Vagina (tissue), 2 donors: ENCODE measurements around the gene THADA. TPM values are rescaled to one million over a fixed set of nuclear protein-coding genes. Genes with fewer than 3 reads are reported as not detected.

Experiments
- DNase-seq, 2 donors: peaks; one replicate each; pipeline ENCODE4 v3.0.0-alpha.2; 2017; ENCODE audit errors: extremely low spot score in 2 of 2
- H3K27ac ChIP-seq: fragments of 200-600 bp; sonication (generic); one replicate; pipeline ENCODE4 v1.5.1; 2019
- H3K27me3 ChIP-seq: fragments of 200-600 bp; sonication (generic); one replicate; pipeline ENCODE4 v1.5.1; 2019
- H3K36me3 ChIP-seq, 2 donors: fragments of 200-600 bp; sonication (generic); one replicate each; pipeline ENCODE4 v1.5.1; 2017 to 2019
- H3K4me1 ChIP-seq: fragments of 200-600 bp; sonication (generic); one replicate; pipeline ENCODE4 v1.5.1; 2019
- H3K4me3 ChIP-seq, 2 donors: fragments of 200-600 bp; sonication (generic); 1 replicate in 1 of 2; 2 replicates in 1 of 2; pipeline ENCODE4 v1.5.1; 2016 to 2019
- H3K9me3 ChIP-seq: fragments of 200-600 bp; sonication (generic); one replicate; pipeline ENCODE4 v1.5.1; 2019
- POLR2A ChIP-seq, 2 donors: fragments of 450-650 bp; IDR thresholded peaks; one replicate each; pipeline ENCODE4 v1.6.1; 2017; ENCODE audit warnings: antibody characterized with exemption in 2 of 2, mild to moderate bottlenecking in 2 of 2, moderate library complexity in 2 of 2
- POLR2AphosphoS5 ChIP-seq, 2 donors: sonication (generic); formaldehyde crosslinking; IDR thresholded peaks; one replicate each; pipeline ENCODE4 v1.9.0; 2017; ENCODE audit warnings: antibody characterized with exemption in 2 of 2, mild to moderate bottlenecking in 2 of 2, low read depth in 1 of 2; ENCODE audit not compliant: insufficient read depth in 1 of 2
- intact Hi-C: fragments of 100-400 bp; cut with DNase I; formaldehyde crosslinking; loops from one replicate; pipeline ENCODE4 v1.15.1; 2023
- total RNA-seq: library from RNA; depleted of rRNA; stranded (reverse); fragments of >200 nt; gene quantifications from one replicate; pipeline ENCODE4 v1.2.3, GENCODE V29; 2016
- TF ChIP-seq, protein P1 (sequence below), 3 experiments: fragments of 450-650 bp in 2 of 3; fragments of 200-600 bp in 1 of 3; sonication (generic) in 1 of 3; IDR thresholded peaks; one replicate each; pipeline ENCODE4 v1.5.1; 2017 to 2019; ENCODE audit warnings: antibody characterized with exemption in 3 of 3, mild to moderate bottlenecking in 2 of 3, moderate library complexity in 2 of 3

Gene THADA
- total RNA-seq, 1 donor from 2014 or later: 32.2 TPM

- no peak overlapping the region for H3K4me3 ChIP-seq
- TF ChIP-seq, protein P1, sequence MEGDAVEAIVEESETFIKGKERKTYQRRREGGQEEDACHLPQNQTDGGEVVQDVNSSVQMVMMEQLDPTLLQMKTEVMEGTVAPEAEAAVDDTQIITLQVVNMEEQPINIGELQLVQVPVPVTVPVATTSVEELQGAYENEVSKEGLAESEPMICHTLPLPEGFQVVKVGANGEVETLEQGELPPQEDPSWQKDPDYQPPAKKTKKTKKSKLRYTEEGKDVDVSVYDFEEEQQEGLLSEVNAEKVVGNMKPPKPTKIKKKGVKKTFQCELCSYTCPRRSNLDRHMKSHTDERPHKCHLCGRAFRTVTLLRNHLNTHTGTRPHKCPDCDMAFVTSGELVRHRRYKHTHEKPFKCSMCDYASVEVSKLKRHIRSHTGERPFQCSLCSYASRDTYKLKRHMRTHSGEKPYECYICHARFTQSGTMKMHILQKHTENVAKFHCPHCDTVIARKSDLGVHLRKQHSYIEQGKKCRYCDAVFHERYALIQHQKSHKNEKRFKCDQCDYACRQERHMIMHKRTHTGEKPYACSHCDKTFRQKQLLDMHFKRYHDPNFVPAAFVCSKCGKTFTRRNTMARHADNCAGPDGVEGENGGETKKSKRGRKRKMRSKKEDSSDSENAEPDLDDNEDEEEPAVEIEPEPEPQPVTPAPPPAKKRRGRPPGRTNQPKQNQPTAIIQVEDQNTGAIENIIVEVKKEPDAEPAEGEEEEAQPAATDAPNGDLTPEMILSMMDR (IDR thresholded peaks at IDR 0.05): no peak
- TF ChIP-seq POLR2AphosphoS5 (IDR thresholded peaks at IDR 0.05; ENCODE audit: insufficient read depth in 1 of 2, low read depth in 1 of 2): peak in 1 of 2 donors; percentile 17
- intact Hi-C loops: loop anchor here (5.0 to 10.0 kb wide), 2 partner anchors 528 to 656 kb away; no protein-coding TSS in a partner anchor
- DNase-seq: no peak
- H3K27ac ChIP-seq: peak overlapping the region; percentile 63
- H3K9me3 ChIP-seq: no peaks in the 10 kb centered on the region
- no peaks in the 10 kb centered on the region for H3K36me3 ChIP-seq
- peaks cover 33% of the 10 kb centered on the region for H3K4me1 ChIP-seq
- H3K27me3 ChIP-seq: no peaks in the 10 kb centered on the region
Measured at GRCh38 chr2:43482961-43483360, 112.9 kb downstream of the THADA start.

- Histone ChIP-seq H3K27ac (peak overlapping the region; percentile 63), H3K36me3 (no peaks in the 10 kb centered on the region), H3K4me3 (no peak overlapping the region), H3K9me3 (no peaks in the 10 kb centered on the region), H3K27me3 (no peaks in the 10 kb centered on the region), H3K4me1 (peaks cover 30% of the 10 kb centered on the region)
- DNase-seq: no peak
- no peak for TF ChIP-seq POLR2A (IDR thresholded peaks at IDR 0.05)
- TF ChIP-seq, protein P1 (IDR thresholded peaks at IDR 0.05): no peak
- TF ChIP-seq POLR2AphosphoS5 (IDR thresholded peaks at IDR 0.05; ENCODE audit: insufficient read depth in 1 of 2, low read depth in 1 of 2): no peak
- intact Hi-C loops: loop anchor here (5.0 to 10.0 kb wide), 2 partner anchors 527 to 655 kb away; no protein-coding TSS in a partner anchor
Measured at GRCh38 chr2:43481927-43482542, 113.8 kb downstream of the THADA start.

DNA sequence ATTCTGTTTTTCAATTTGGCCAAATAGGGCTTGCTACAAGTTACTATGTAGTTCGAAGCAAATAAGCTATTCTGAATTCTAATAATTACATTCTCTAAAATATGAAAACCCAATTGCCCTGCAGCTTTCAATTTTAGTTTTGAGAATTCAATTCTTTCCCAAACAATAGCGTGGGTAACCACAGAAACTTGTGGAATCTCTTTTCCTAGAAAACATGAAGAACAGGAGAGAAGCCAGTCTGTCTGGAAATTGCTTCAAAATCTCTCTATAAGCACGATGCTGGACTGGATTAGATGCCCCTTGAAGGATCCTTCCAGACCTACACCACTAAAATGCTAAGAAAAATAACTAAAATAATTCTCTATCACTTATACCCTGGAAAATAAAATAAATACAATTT lies 115.0 kb downstream of the THADA start:
- DNase-seq: no peak
- no peak overlapping the region for H3K4me3 ChIP-seq
- intact Hi-C loops: loop anchor here (5.0 to 10.0 kb wide), 2 partner anchors 526 to 654 kb away; no protein-coding TSS in a partner anchor
- no peaks in the 10 kb centered on the region for H3K9me3 ChIP-seq
- H3K36me3 ChIP-seq: peaks cover 0 to 4% of the 10 kb centered on the region in 2 donors
- H3K27me3 ChIP-seq: no peaks in the 10 kb centered on the region
- peaks cover 19% of the 10 kb centered on the region for H3K4me1 ChIP-seq
- H3K27ac ChIP-seq: no peak overlapping the region
- no peak for TF ChIP-seq POLR2AphosphoS5 (IDR thresholded peaks at IDR 0.05; ENCODE audit: insufficient read depth in 1 of 2, low read depth in 1 of 2)
- TF ChIP-seq POLR2A (IDR thresholded peaks at IDR 0.05): no peak
- TF ChIP-seq, protein P1 (IDR thresholded peaks at IDR 0.05): no peak

DNA sequence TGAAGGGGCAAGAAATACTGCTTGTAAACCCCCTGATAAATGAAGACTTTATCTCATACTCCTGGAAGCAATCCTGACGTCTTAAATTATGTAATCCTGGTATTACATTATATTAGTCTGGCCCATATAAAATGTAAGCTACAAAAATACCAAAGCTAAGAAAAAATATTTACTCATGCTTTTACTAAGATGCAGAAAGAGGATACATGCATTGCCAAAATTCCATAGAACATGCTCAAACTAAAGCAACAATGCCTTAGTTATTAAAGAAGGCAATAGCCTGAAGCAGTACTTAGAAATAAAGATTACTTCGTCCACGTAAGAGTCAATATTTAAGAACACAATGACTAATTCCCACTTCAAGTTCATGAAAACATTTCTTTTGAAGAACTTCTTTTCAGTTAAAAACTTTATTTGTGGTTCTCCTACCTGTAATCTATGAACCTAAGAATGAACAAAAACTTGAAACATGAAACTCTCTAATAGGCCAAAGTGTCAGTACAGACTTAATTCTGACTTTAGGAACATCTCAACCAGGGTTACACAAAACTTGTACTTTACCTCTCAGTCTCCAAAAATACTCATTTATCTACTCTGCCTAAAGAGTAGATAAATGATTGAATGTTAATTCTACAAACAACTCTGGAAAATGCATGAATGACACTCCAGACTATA lies 117.3 kb downstream of the THADA start:
- Histone ChIP-seq H3K27me3 (no peaks in the 10 kb centered on the region), H3K36me3 (peaks cover 0 to 4% of the 10 kb centered on the region in 2 donors), H3K4me3 (no peak overlapping the region), H3K4me1 (peaks cover 18% of the 10 kb centered on the region), H3K9me3 (no peaks in the 10 kb centered on the region), H3K27ac (no peak overlapping the region)
- no peak for DNase-seq
- intact Hi-C loops: no loop called here
- no peak for TF ChIP-seq POLR2A (IDR thresholded peaks at IDR 0.05)
- peak in 1 of 2 donors; percentile 8 for TF ChIP-seq POLR2AphosphoS5 (IDR thresholded peaks at IDR 0.05; ENCODE audit: insufficient read depth in 1 of 2, low read depth in 1 of 2)
- TF ChIP-seq, protein P1 (IDR thresholded peaks at IDR 0.05): no peak

GRCh38 chr2:43475922-43476321 lies 119.9 kb downstream of the THADA start:
- no peaks in the 10 kb centered on the region for H3K27me3 ChIP-seq
- TF ChIP-seq, protein P1 (IDR thresholded peaks at IDR 0.05): no peak
- TF ChIP-seq POLR2A (IDR thresholded peaks at IDR 0.05): no peak
- TF ChIP-seq POLR2AphosphoS5 (IDR thresholded peaks at IDR 0.05; ENCODE audit: insufficient read depth in 1 of 2, low read depth in 1 of 2): no peak
- H3K4me3 ChIP-seq: no peak overlapping the region
- no peak for DNase-seq
- no peaks in the 10 kb centered on the region for H3K9me3 ChIP-seq
- intact Hi-C loops: no loop called here
- H3K27ac ChIP-seq: no peak overlapping the region
- H3K36me3 ChIP-seq: peaks cover 0 to 4% of the 10 kb centered on the region in 2 donors
- H3K4me1 ChIP-seq: no peaks in the 10 kb centered on the region
